Measurements from ENCODE around the gene MAGI2. TPM values are rescaled to one million over a fixed set of nuclear protein-coding genes. Genes with fewer than 3 reads are reported as not detected.

Gene MAGI2
- total and polyA plus RNA-seq, 8 donors = 1.3 to 4.0 (median 2.0) TPM

- Histone ChIP-seq H3K4me3 (no peak overlapping the region), H3K27ac (no peak overlapping the region), H3K4me1 (no peaks in the 10 kb centered on the region), H3K27me3 (no peaks in the 10 kb centered on the region), H3K9me3 (no peaks in the 10 kb centered on the region), H3K36me3 (no peaks in the 10 kb centered on the region)
- FAIRE-seq (no peak), DNase-seq (no peak), ATAC-seq (peak in 3 of 4 donors; percentile 53 to 75 (median 56))
- 30 to 40% methylated on average over 1 of the region's 1 CpG for WGBS, 2 donors
- intact Hi-C loops (cut with DNase I) = no loop called here
- no peak for TF ChIP-seq CTCF (IDR thresholded peaks at IDR 0.05)
Measured at GRCh38 chr7:79461660-79462059, 8.2 kb upstream of the MAGI2 start.

DNA sequence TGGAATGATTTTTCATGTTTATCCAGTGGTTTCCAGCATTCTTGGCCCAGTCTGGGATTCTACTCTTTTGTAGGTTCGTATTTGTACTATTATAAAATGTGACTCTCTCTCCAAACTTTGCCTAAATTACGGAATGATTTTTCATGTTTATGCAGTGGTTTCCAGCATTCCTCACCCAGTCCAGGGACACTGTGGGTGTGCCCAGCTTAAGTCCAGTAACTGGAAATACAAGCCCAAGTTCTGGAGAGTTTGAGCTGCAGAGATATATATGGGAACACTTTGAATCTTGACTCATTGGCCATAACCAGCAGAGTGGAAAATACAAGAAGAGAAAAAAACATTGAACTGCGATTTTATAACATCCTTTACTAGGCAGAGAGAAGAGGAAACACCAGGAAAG is 5.9 kb upstream of the MAGI2 start:
- FAIRE-seq (no peak), ATAC-seq (no peak), DNase-seq (no peak)
- WGBS, 2 donors = 48 to 62% methylated on average over 3 of the region's 3 CpGs
- intact Hi-C loops (cut with DNase I) = no loop called here
- no peak for TF ChIP-seq CTCF (IDR thresholded peaks at IDR 0.05)
- Histone ChIP-seq H3K27me3 (no peaks in the 10 kb centered on the region), H3K36me3 (no peaks in the 10 kb centered on the region), H3K4me1 (no peaks in the 10 kb centered on the region), H3K4me3 (no peak overlapping the region), H3K9me3 (no peaks in the 10 kb centered on the region), H3K27ac (no peak overlapping the region)

DNA sequence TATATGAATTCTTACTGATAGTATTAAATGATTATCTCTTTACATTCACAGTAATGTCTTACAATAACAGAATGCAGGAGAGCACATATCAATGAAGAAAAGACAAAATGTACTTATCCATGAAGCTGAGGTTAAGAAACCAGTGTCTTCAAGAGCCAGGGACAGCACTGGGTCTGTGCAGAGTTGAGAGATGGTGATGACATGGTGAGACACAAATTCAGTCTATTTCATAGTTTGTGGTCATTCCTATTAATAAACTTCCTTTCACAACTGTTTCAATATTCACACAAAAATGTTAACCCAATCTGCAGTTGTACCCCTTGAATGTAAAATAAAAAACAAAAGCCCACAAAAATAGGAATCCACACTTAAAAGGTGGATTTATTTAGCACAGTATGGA is 5.3 kb upstream of the MAGI2 start:
- no peak for FAIRE-seq
- Histone ChIP-seq H3K36me3 (no peaks in the 10 kb centered on the region), H3K4me3 (no peak overlapping the region), H3K27ac (no peak overlapping the region), H3K27me3 (no peaks in the 10 kb centered on the region), H3K4me1 (no peaks in the 10 kb centered on the region), H3K9me3 (no peaks in the 10 kb centered on the region)
- intact Hi-C loops (cut with DNase I) = no loop called here
- no peak for TF ChIP-seq CTCF (IDR thresholded peaks at IDR 0.05)
- no peak for ATAC-seq
- no peak for DNase-seq

- ATAC-seq (no peak), FAIRE-seq (no peak), DNase-seq (no peak)
- Histone ChIP-seq H3K9me3 (no peaks in the 10 kb centered on the region), H3K4me3 (no peak overlapping the region), H3K27me3 (peaks cover 0 to 8% (median 0%) of the 10 kb centered on the region in 4 donors), H3K27ac (no peak overlapping the region), H3K4me1 (no peaks in the 10 kb centered on the region), H3K36me3 (no peaks in the 10 kb centered on the region)
- no peak for TF ChIP-seq CTCF (IDR thresholded peaks at IDR 0.05)
- intact Hi-C loops (cut with DNase I) = no loop called here
- 43 to 57% methylated on average over 5 of the region's 5 CpGs for WGBS, 2 donors
Measured at GRCh38 chr7:79455173-79455790, 1.8 kb upstream of the MAGI2 start.

- FAIRE-seq = no peak
- Histone ChIP-seq H3K27ac (peak overlapping the region in 3 of 4 donors; percentile 28 to 70 (median 62)), H3K4me1 (no peaks in the 10 kb centered on the region), H3K36me3 (no peaks in the 10 kb centered on the region), H3K27me3 (peaks cover 0 to 8% (median 0%) of the 10 kb centered on the region in 4 donors), H3K4me3 (peak overlapping the region; percentile 26 to 51 (median 34)), H3K9me3 (no peaks in the 10 kb centered on the region)
- ATAC-seq = peak in 3 of 4 donors; percentile 6 to 42 (median 11)
- intact Hi-C loops (cut with DNase I) = no loop called here
- DNase-seq = peak in 2 of 6 donors; percentile 13 to 58
- 6% methylated on average over 24 of the region's 24 CpGs for WGBS, 2 donors
- no peak for TF ChIP-seq CTCF (IDR thresholded peaks at IDR 0.05)
Measured at GRCh38 chr7:79454361-79454960, 994 bp upstream of the MAGI2 start.

All from pancreas (tissue), 10 donors.